Measurements from ENCODE around the gene TSEN34.
"Not testable (repeated sequence)": the region's sequence is repeated elsewhere in the genome, so short reads cannot be mapped to it uniquely, and the experiment has no call there.

TSEN34 gene

DNA sequence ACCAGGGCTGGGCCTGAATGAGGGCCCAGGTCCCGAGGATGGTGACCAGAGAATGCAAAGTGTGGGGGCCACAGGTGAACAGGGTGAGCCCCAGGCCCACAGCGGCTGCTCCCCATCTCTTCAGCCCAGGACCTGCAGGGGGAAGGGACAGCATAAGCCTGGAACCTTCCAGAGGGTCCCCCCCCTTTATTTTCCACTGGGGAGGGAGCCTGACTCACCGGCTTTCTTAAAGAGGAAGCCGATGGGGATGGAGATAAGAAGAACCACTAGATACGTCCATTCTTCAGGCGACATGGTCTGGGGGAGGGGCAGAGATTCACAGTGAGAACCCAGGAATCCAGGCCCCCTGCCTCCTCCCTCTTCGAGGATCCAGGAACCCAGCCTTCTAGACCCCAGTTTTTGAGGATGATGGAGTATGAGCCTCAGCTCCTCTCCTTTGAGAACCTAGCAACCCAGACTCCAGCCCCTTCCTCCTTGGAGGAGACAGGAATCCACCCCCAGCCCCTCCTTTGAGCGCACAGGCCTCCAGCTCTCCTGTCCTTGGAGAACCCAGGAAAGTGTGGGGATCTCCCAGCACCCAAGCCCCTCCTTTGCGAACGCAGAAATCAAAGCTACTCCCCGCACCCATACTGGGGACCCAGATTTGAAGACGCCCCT, 2.8 kb upstream of the TSEN34 start:
- no peak for DNase-seq (ENCODE audit: low read depth)

DNA sequence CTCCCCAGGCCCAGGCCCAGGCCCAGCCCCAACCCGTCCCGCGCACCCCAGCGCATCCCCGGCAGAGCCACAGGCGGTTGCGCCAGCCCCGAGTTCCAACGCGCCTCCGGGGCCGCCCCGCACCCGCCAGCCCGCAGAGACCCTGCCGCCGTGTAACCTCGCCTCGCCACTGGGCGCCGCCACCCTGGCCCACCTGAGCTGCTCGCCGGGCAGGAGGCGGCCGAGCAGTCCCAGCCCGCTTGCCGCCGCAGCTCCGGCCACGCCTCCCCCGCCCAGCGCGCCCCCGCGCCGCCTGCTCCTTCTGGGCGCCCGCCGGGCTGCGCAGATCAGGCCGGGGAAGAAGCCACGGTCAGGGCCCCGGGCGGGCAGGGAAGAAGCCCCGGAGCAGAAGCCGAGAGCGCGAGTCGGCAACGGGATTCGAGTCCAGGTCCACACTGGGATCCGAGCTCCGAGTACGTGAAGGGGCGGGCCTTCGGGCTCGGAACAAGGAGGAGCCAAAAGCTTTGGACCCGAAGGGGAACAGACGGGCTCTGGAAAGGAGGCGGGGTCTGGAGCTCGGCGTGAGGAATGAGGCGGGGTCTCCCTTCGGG, 1.9 kb upstream of the TSEN34 start, which contains the start of gene MBOAT7:
TSS of gene MBOAT7 (minus strand) at position 436 of the 590 bp plus-strand sequence. CDS start 1,072 bp downstream, outside the sequence.
- no peak for DNase-seq (ENCODE audit: low read depth)

DNA sequence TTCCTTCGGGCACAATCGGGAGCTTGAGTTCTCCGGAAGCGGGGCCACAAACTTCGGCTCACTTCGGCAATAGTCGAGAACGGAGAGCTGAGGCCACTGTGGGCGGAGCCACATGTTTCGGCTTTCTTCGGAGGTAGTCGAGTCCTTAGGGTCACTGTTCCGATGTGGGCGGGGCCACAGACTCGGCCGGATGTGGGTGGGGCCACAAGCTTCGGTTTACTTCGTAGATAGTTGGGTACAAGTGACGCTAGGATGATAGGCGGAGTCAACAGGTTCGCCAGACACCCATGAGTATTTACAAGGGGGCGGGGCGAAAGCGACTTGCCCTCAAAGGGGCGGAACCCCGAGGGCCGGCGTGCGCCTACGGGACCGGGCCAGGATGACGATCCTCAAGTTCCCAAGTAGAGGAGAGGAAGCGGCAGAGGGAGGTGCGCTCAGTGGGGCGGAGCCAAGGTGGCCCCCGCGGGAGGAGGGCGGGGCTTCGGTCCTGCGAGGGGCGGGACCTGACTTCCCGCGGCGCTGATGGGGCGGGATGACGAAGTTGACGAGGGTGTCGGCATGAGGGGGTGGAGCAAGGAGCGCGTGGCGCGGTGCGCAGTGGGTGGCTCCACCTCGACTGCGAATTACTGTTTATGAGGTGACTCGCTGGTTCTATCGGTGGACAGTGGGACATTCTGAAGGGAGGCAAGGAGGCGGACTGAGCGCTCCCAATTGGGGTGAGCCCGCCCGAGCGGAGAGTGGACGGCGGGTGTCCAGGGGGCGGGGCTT, 1.2 kb upstream of the TSEN34 start:
- peak; percentile 97 for DNase-seq (ENCODE audit: low read depth)

DNA sequence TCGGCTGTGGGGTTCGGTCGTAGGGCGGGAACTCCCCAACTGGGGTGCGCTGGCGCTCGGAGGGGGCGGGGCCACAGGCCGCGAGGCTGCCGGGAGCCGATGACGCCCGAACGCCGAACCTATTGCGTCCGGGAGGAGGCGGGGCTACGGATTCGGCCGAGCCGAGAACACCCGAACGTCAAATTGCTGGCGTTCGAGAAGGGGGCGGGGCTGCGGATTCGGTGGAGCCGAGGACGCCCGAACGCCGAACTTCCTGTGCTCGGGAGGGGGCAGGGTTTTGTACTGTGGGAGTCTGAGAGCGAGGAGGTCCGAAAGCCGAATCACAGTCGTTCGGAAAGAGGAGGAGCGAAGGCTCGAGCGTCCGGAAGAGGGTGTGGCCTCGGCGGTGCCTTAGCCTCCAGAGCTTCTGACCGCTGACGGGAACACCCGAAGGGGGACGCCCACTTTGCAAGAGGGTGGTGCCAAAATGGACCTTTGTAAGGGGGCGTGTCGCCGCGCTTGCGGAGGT, 551 bp upstream of the TSEN34 start:
- DNase-seq (ENCODE audit: low read depth) = peak; percentile 97

DNA sequence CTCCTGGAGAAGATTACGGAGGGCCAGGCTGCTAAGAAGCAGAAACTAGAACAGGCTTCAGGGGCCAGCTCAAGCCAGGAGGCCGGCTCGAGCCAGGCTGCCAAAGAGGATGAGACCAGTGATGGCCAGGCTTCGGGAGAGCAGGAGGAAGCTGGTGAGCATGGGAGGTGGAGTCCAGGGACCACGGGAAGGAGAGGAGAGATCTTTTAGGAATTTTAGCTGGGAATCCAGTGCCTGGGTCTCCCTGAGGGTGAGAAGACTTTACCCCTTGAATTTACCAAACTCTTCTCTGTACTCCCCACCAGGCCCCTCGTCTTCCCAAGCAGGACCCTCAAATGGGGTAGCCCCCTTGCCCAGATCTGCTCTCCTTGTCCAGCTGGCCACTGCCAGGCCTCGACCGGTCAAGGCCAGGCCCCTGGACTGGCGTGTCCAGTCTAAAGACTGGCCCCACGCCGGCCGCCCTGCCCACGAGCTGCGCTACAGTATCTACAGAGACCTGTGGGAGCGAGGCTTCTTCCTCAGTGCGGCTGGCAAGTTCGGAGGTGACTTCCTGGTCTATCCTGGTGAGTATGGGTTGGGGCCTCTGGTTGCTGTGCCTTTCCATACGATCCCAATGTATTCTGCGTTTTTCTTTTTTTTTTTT, 824 bp downstream of the TSEN34 start:
- no peak for DNase-seq (ENCODE audit: low read depth)

DNA sequence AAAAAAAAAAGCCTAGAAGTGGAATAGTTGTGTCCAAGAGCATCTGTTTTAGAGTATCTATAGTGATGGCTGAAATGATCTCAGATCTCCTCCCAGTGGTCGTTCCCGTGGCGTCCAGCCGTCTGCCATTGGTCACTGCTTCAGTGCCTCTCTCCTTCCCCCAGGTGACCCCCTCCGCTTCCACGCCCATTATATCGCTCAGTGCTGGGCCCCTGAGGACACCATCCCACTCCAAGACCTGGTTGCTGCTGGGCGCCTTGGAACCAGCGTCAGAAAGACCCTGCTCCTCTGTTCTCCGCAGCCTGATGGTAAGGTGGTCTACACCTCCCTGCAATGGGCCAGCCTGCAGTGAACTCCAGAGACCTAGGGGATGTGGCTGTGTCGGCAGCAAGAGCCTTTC, 1.9 kb downstream of the TSEN34 start:
- DNase-seq (ENCODE audit: low read depth) = no peak

DNA sequence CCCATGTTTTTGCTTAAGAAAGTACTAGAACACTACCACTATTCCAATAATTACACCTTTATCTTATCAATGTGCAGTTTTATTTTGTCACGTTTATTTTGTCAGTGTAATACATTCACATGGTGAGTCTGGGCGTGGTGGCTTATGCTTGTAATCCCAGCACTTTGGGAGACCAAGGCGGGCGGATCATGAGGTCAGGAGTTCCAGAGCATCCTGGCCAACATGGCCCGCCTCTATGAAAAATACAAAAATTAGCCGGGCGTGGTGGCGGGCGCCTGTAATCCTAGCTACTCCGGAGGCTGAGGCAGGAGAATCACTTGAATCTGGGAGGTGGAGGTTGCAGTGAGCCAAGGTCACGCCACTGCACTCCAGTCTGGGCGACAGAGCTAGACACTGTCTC, 3.4 kb downstream of the TSEN34 start:
- DNase-seq (ENCODE audit: low read depth) = not testable (repeated sequence)

DNA sequence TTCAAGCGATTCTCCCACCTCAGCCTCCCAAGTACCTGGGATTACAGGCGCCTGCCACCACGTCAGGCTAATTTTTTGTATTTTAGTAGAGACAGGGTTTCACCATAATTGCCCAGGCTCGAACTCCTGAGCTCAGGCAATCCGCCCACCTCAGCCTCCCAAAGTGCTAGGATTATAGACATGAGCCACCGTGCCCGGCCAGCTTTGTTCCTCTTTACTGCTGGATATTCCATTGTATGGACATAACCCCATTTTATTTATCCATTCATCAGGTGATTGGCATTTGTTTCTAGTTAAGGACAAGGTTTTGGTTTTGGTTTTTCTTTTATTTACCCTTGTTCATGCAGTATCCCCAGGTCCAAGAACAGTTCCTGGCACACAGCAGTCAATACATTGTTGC, 5.4 kb downstream of the TSEN34 start:
- no peak for DNase-seq (ENCODE audit: low read depth)

DNA sequence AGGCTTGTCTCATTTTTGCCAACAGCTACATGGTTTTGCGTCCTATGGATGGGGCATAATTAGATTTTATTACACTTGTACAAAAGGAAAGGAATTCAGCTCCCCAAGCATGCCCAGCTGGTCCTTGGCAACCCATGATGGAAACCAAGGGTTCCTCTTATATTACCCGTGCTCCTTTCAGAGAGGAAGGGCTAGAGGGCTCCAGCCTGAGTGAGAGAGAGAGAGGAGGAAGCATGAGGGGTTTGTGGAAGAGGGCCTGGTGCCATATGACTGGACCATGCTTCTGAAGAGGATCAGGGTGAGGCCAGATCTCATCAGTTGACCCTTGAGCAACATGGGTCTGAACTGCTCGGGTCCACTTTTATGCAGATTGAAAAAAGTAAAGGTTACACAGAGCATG, 6.0 kb downstream of the TSEN34 start:
- DNase-seq (ENCODE audit: low read depth) = no peak

DNA sequence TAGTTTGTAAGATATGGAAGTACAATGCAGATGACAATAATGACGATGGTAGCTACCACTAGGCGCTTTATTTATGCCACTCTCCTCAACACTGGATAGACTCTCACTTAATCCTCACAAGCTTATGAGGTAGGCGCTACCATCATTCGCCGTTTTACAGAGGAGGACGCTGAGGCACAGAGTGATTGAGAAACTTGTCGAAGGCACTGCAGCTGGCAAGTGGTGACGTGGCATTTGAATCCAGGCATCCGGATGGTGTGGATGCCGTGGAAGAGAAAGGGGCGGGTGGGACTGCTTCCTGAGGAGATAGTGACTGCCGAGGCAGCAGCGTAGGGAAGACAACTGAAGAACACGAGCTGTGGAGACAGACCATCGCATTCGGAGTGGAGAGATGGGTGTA, 8.3 kb downstream of the TSEN34 start:
- DNase-seq (ENCODE audit: low read depth) = no peak

DNA sequence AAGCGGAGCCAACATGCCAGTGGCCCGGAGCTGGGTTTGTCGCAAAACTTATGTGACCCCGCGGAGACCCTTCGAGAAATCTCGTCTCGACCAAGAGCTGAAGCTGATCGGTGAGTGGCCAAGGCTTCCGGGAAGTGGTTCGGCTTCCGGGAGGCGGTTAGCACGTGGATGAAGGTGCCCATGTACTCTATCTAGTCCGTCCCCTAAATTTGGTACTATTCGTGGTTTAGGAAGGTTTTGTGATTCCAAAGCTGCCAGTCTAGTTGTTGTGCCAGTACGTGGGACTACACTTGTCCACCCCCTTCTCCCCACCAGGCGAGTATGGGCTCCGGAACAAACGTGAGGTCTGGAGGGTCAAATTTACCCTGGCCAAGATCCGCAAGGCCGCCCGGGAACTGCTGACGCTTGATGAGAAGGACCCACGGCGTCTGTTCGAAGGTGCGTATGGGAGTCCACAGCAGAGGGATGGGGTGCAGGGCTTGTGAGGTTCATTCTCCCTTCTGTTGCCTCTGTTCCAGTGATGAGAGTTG, 10.1 kb downstream of the TSEN34 start:
- no peak for DNase-seq (ENCODE audit: low read depth)

DNA sequence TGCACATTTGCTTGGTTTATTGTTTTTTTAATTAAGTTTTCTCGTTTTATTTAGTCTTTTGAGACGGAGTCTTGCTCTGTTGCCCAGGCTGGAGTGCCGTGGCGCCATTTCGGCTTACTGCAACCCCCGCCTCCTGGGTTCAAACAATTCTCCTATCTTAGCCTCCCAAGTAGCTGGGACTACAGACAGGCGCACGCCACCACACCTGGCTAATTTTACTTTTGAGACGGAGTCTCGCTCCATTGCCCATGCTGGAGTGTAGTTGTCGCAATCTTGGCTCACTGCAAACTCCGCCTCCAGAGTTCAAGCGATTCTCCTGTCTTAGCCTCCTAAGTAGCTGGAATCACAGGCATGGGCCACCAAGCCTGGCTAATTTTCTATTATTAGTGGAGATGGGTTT, 10.9 kb downstream of the TSEN34 start:
- DNase-seq (ENCODE audit: low read depth) = no peak

DNA sequence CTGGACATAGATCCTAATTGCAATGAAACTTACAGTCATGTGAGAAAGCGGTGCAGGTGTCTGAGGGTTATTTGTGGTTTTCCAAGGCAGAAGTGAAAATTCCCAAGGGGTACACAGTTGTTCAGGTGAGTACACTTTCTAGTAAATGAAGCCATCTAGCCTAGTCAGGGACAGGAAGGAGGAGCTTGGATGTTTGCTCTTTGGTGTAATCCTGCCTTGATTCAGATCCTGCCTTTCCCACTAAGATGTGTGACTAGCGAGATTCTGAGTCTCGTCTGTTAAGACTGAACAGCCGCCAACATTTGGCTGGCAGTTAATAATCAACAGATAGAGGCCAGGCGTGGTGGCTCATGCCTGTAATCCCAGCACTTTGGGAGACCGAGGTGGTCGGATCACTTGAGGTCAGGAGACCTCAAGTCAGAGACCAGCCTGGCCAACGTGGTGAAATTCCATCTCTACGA, 12.1 kb downstream of the TSEN34 start:
- no peak for DNase-seq (ENCODE audit: low read depth)

DNA sequence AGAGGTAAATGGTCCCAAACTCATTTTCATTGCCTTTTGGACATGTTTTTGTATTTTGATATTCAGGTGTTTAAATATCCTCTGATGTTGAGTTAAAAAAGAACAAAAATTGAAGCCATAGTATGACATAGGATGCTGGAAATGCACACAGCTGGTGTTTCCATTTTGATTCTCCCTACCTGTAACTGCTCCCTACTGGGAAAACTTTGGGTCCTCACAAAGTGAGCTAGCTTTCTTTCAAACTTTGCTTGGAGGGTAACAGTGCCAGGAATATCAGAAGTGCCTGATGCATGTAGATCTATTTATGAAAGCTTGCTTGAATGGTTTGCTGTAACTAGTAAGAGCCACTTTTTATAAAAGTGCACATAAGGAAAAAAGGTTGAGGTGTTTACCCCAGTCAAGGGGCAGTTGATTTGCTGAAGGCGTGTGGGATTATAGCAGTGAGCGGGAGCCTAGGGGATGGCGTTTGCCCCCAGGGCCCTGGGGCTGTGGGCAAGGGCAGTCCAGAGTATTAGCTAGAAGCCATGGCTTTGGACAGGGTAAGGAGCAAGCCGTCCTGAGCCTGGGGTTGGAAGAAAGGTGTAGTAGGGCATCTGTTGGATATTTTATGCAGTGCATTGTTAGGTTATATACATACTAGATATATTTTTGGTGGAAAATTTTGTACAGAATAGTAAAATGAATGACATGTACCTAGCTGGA, 13.8 kb downstream of the TSEN34 start:
- no peak for DNase-seq (ENCODE audit: low read depth)

DNA sequence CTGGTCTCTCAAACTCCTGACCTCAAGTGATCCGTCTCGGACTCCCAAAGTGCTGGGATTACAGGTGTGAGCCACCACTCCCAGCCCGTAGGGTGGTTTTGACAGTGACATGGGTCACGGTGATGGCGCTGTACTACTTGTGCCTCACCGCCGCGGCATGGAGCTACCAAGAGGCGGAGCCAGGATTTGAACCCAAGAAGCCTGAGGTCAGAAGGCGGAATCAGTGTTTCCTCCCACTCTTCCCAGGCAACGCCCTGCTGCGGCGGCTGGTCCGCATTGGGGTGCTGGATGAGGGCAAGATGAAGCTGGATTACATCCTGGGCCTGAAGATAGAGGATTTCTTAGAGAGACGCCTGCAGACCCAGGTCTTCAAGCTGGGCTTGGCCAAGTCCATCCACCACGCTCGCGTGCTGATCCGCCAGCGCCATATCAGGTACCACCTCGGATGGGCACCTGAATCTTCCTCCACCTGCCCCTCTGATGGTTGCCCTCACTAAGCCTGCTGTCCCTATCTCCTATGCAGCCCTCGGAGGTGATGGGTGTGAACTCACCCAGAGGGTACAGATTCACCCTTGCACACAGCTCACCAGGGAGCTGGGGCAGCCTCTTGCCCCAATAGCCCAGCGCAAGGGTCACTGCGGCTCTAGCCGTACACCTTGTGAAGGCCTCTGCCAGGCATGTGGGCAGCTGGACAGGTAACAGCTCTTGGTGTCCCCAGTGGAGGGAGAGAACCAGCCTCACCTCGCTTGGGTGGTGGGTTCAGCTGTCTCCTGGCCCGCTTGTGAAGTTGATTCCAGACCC, 15.1 kb downstream of the TSEN34 start:
- no peak for DNase-seq (ENCODE audit: low read depth)

DNA sequence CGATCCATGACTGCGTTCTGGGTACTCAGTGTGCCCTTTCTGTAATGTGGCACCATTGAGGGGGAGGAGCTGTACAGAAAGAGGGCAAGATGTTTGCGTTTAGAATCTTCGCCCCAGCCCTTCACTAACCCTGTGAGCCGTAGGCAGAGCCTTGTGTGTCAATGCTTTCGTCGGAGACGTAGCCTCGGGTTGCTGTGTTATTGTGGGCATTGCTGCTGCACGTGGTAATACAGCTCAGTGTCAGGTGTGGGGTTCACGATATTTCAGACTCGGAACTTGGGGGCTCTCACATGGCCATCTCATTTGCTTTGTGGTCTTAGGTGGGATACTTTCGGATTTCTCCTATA, 15.7 kb downstream of the TSEN34 start:
- DNase-seq (ENCODE audit: low read depth) = no peak

DNA sequence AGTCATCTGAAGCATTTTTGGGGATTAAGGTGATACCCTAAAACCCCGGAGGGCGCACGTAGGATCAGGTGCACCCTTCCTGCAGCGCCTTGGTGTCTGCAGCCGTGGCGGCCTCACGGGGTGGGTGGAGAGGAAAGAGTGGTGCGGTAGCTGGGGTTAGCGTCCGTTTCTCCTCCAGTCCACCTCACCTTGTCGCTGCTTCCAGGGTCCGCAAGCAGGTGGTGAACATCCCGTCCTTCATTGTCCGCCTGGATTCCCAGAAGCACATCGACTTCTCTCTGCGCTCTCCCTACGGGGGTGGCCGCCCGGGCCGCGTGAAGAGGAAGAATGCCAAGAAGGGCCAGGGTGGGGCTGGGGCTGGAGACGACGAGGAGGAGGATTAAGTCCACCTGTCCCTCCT, 16.1 kb downstream of the TSEN34 start:
- not testable (repeated sequence) for DNase-seq (ENCODE audit: low read depth)

DNA sequence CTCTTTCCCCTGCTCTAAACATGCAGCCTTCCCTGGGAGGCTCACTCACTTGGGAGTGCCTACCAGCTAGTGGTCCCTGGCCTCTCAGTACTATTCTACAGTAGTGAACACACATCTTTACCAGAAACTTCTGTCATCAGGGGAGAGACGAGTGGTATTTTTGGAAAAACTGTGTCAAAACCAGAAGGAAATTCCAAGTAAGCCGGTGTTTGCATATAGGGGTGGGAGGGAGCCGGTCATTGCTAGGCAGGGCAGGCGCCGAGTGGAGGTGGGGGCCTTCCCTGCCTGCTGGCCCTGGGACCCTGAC, 16.5 kb downstream of the TSEN34 start:
- no peak for DNase-seq (ENCODE audit: low read depth)

DNA sequence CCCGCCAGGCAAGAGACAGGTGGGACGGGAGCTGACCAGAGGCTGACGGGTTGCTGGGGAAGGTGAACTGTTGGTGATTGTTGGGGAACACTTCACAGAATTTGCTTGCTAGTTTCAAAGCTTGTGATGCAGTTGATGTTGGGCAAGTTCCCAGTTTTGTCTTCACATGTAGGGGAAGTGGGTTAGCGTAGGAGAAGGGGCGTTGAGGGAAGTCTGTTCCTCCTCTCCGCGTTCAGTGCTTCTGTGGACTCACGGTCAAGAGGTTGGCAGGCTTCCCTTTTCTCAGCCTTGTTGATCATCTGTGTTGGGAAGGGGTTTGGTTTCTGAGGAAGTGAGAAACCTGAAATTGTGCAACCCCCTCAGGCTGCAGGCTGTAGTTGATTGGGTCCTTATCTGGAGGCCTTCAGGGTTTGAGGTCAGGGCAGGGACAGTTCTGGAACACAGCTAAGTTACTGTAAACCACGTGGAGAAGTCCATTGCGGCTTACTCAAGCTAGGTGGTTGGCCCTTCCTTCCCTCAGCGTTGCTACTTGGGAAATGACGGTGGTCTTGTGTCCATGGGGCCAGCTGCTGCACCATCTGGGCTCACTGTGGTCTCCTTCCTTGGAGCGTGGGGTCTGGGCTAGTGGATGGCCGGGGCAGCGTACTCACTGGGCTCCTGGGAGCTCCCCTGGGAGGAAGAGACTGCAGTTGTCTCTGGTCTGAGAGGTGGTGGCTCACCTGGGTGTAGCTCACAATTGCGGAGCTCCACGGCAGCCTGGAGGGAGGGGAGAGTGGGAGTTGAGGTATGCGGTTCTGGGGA, 17.1 kb downstream of the TSEN34 start:
- no peak for DNase-seq (ENCODE audit: low read depth)

DNA sequence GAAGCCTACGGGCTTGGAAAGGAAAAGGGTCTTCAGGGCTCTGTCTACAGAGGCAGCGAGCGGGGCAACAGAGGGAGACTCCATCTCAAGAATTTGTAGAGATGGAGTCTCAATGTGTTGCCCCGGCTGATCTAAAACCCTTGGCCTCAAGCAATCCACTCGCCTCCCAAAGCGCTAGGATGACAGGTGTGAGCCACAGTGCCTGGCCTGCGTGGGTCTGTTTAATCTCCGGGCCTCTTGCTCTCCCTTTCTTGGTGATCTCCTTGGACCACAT, 17.6 kb downstream of the TSEN34 start:
- no peak for DNase-seq (ENCODE audit: low read depth)

Data from stimulated activated CD8-positive, alpha-beta memory T cell treated with anti-CD3 and anti-CD28 coated beads, Interleukin-15, amount 100 ng/mL, for 24 hours (primary cell).